NCI-H226 (cell line): ENCODE results near the gene CNTNAP2.

Experiments used
- DNase-seq: peaks from one replicate; pipeline ENCODE4 v3.0.0-alpha.2; 2015

The CNTNAP2 gene

DNA sequence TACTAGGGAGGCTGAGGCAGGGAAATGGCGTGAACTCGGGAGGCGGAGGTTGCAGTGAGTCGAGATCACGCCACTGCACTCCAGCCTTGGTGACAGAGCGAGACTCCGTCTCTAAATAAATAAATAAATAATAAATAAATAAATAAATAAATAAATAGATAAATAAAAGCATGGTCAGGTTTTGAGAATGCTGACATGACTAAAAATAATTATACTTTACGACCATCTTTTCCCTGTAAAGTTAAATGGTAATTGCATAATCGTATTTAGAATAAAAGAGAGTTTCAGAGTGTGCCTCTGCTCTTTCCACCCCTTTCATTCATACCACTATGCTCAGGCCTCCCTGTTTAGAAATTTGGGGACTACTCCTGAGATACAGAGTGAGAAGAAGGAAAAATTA, 326.5 kb downstream of the CNTNAP2 start:
- no peak for DNase-seq

DNA sequence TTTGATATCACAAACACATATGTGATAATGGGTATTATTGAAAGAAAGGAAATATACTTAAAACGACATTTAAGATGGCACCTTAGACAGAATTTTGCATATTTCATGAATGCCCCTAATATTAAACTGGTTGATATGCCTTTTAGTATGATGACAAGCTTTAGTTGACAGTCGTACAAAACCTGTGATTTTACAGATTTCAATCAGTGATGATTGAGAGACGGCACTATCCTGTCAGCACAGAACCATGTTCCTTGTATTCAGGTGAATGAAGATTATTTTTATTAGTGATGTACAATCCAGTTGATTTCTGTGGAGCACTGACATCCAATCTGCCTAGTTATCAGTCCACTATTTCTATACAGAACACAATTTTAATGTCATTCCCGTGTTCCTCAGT, 333.0 kb downstream of the CNTNAP2 start:
- no peak for DNase-seq

DNA sequence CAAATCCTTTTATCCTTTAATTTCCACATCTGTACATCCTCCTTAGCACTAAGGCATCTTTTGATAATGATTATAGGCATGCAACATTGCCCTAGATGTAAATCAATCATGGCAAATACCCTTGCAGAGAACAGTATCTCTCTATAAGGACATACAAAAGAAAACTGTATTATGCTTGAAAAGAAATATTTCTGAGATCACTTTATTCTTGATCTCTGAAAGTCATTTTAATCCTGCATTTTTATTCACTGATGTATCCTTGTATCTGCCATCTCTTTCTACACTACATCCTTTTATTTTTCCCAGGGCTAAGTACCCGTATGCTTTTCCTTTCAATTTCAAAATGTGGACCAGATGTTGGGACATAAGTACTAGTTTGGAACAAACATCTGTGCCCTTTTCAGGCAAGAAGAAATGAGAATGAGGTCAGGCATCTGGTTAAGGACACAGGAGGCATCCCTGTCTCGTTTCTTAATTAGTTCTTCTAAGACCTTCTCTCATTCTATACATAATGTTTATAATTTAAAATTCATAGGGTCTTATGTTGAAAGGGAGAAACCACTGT, 338.6 kb downstream of the CNTNAP2 start:
- DNase-seq, result no peak

DNA sequence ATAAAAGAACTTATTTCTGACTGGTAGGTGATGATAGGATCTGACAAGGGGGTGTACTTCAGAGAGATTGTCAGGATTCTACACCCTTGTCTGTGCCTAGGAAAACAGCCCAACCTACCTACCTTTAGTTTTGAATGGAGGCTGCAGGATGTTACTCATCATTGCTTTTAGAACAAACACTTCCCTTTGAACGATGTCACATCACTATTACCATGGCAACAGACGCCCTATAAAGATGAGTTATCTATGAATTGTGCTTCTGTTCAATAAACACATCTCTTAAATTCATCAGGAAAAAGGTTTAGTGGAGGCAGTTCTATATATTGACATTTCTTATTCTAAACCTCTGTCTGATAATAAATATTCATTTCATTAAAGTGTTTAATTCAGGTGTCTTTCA, 362.4 kb downstream of the CNTNAP2 start:
- DNase-seq, result no peak

DNA sequence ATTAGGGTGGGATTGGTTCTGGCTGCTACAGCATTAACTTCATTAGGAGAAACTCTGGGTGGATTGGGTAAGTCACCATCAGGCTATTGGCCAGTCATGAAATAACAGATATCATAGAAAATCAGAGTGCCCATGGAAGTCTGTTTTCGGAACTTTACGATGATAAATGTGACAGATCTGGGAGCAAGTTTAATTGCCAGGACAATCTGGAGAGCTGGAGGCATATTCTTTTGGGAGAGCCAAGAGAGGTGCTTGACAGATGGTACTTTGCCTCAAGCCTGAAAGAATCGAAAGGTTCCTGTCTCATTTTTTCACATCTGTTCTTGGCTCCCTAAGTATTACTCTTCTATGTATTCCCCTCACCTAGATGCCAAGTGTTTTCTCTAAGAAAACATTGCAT, 369.9 kb downstream of the CNTNAP2 start:
- no peak for DNase-seq

DNA sequence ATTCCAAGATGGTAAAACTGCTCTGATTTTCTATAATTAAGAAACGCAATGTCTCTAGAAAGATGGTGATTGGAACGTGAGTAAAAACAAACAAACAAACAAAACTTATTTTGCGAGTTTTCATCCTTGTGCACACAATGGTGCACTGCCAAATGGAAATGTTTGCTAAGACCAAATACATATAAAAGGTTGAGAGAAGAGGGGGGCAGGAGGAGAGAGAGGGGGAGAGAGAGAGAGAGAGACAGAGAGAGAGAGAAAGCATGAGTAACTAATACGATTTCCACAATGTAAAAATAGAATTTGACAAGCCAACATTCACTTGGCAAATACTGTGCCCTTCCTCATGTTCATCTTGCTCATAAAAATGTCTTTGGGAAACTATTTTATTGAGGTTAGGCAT, 375.4 kb downstream of the CNTNAP2 start:
- DNase-seq, result no peak

DNA sequence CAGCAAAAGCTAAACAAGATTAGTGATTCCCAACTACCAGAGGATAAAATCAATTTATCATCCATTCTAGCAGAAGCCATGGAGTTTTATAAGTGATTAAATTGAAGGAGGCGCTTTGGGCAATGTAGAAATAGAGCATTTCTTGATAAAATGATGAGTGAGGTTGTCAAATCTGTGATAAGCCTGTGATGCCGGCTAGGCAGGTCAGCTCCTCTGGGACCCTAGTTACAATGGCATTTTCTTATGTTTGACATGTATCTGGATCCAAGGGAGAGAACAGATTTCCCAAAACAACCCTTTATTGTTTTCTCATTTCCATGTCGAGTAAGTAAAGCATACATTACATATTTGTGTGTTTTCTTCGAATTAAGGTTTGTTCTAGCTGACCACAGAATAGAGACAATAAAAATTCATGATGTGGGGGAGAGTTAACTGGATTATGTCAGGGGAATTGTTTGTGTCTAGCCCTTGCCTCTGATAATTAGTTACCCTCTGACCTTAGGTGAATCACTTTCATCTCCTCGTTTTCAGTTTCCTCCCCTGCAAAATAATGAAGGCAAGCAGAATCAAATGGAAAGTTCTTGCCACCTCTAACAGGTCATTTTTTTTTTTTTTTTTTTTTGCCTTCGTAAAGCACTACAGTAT, 378.5 kb downstream of the CNTNAP2 start:
- no peak for DNase-seq

DNA sequence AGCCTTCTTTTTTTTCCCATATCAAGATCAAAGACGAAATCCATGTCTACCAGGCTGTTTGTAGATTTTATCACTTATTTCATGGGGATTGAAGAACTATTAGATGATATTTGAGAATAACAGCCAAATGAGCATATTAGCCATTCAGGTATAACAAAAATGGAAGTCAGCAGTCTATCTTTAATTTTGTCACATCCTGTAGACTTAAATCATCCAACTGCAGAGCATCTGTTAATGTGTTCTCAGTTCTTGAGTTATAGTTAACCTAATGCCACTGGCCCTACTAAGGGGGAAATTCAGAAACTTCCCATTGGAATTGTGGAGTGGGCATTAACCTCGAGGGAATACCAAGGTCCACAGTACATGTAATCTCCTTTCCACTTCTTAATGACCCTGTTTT, 380.1 kb downstream of the CNTNAP2 start:
- DNase-seq, result no peak

DNA sequence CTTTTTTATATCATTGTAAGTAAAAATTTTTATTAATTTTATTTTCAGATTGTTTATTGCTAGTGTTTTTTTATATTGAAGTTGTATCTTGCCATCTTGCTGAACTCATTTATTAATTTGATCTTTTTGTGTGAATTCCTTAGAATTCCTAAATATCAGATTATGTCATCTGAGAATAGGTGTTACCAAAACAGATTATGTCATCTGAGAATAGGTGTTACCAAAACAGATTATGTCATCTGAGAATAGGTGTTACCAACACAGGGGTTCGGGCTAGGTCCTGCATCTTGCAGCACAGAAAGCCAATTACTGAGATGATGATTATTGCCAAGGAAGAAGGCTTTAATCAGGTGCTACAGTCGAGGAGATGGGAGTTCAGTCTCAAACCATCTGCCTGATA, 383.4 kb downstream of the CNTNAP2 start:
- DNase-seq, result no peak

DNA sequence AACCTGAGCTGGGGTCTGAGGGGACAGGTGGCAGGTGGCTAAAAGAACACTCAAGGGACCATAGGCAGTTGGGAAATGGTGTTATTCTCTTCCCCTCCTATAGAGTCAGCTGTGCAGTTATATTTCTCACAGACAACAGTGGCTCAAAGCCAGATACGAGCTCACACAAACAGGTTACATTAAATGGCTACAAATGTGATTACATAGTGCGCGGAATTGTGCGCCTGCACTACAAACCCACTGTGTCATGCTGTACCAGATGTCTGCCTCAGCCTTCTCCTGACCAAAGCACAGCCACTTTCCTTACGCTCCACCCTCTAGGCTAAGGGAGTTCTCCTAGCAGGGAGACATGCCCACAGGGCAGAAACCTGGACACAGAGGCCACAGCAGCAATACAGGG, 387.2 kb downstream of the CNTNAP2 start:
- no peak for DNase-seq

DNA sequence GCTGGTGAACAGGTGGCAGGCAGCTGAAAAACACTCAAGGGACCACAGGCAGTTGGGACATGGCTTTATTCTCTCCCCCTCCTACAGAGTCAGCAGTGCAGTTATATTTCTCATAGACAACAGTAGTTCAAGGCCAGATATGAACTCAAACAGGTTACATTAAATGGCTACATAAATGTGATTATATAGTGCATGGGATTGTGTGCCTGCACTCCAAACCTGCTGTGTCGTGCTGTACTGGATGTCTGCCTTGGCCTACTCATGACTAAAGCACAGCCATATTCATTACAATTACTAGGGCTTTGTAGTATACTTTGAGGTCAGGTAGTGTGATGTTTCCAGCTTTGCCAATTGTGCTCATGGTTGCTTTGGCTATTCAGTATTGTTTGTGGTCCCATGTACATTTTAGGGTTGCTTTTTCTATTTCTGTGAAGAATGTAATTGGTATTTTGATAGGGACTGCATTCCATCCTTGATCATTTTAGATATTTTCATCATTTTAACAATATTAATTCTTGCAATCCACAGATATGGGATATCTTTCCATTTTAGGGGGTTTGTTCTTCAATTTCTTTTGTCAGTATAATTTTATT, 393.6 kb downstream of the CNTNAP2 start:
- no peak for DNase-seq

DNA sequence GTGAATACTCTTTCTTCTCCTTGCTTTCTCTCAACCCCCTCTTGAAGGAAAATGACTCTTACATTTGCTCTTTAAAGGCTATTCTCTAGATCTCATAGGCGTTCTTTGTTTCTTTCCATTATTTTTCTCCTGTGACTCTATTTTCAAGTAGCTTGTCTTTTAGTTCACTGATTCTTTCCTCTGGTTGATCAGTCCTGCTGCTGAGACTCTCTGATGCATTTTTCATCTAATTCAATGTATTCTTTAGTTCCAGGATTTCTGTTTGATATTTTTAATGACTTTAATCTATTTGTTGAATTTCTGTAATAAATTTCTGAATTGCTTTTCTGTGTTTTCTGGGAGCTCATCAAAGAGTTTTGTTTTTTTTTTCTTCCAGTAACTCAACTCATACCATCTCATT, 397.7 kb downstream of the CNTNAP2 start:
- no peak for DNase-seq

DNA sequence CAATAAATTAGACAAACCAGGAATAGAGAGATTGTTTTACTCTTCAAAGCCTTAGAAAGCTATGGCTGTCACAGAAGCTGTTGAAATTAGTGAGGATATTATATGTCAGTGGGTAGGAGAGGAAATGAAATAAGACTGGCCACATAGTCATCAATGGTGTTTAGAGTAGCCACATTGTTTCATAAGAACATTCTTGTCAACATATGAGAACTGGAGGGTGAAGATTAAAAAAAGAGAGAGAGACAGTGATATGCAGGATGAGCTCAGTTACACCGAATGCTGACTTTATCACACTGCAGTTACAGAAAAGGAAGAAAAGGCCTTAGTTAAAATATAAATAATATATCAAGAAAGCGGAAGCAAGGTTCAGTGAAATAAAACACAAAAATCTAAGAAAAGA, 412.0 kb downstream of the CNTNAP2 start:
- no peak for DNase-seq

DNA sequence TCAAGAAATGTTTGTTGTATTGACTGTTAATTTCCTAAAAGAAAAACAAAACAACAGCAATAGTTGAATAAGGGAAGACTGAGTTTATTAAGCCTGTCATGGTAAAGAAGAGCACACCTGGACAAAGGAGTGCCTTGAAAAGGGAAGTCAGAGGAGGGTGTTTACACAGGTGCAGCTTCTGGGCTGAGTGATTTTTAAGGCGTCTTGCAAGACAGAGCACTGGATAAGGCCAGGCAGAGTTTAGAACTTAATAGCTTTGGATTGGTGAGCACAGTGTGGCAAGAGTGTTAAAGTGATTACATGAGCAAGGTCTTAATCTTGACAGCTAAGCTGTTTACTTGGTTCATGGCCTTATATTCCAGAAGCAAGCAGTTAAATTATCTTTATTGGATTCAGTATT, 423.2 kb downstream of the CNTNAP2 start:
- no peak for DNase-seq

DNA sequence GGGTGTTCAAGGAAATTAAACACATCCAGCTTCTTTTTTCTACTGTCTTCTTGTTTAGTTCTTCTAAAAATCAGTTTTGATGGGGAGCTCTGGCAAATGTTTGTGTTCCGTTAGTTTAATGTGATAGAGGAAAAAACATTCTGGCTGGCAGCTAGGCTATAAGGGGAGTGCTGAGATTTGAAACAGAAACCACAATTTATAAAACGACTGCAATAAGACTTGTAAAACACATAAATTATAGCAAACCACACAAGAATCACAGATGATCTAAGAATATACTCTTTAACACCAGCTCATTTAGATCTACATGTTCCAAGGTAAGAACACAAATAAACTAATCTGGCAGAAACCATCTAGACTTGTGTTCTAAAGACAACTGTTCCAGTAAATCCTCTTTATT, 425.5 kb downstream of the CNTNAP2 start:
- no peak for DNase-seq

DNA sequence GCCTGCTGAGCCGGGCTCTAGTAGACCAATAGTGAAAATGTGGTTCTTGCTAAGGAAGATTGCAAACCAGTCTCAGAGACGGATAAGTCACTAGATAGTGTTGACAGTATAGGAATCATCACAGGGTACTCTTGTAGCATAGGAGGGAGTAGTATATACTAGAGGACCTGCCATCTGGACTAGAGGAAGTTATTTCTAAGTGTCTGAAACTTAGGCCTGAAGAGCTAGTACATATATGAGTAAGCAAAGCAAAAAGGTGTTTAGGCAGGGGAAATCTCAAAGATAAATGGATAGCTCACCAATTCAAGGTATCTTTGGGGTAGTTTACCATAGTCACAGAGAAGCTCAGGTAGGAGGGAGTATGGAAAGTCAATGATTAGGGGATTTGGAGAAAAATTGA, 428.1 kb downstream of the CNTNAP2 start:
- no peak for DNase-seq

DNA sequence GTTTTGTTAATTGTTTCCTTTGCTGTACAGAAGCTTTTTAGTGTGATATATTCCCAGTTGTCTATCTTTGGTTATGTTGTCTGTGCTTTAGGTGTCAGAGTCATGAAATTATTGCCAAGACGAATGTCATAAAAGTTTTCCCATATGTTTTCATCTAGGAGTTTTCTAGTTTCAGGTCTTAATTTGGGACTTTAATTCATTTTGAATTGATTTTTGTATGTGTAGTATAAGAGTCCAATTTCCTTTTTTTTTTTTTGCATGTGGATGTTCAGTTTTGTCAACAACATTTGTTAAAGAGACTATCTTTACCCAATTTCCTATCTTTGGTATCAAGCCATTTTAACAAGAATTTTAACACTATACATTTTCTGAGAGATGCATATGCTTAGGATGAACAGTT, 432.2 kb downstream of the CNTNAP2 start:
- no peak for DNase-seq

DNA sequence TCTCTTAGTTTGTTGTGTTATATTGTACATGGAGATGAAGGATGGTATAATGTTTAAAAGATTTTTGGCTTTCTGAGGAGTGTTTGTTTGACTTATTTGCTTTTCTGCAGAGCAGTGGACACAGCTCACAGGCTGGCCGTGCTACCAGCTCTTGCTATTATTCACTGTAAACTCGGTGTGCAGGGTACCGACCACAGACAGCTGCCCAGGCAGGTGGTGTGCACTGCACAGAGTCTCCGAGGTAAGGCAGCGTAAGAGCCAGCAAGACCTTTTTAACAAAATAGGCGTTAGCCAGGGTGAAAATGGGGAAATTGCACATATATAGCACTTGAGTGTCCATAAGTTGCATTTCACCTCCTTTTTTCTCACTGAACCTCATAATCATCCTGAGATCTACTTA, 438.0 kb downstream of the CNTNAP2 start:
- DNase-seq, result no peak

DNA sequence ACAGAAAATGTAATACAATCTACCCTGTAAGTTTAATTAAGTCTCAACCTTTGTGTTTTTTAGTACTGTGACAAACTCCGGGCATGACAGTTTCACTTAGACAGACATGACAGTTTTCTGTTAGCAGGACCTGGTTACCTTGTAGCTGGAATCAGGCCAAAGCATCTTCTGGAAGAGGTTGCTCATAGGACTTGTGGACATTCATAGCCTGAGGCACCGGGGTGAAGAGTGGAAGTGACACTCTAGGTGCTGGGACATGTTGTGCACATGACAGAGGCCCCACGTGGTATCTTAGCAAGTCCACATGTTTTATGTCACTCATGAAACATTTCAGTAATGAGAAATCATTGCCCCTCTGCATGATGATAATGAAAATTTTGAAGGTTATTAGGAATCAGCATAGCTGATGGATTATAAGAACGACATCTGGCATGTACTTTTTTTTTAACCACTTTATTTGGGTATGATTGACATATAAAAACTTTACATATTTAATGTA, 441.4 kb downstream of the CNTNAP2 start:
- DNase-seq, result no peak

DNA sequence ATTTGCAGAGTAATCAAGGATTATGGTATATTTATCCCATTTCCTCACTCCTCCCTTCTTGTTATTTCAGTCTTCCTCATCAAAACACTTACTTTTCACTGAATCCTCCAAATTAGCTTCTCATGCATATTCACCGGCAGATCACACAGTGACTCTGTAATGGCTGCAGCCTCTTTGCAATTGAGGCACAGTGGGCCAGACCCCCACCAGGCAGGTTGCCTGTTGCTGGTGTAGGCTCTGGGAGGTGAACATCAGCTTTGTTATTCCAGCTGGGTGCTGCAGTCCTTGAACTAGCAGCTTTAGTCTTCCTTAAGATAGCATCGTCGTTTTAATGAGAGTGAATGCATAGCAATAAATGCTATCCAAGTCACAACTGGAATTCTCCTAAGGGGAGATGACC, 449.3 kb downstream of the CNTNAP2 start:
- DNase-seq, result no peak

DNA sequence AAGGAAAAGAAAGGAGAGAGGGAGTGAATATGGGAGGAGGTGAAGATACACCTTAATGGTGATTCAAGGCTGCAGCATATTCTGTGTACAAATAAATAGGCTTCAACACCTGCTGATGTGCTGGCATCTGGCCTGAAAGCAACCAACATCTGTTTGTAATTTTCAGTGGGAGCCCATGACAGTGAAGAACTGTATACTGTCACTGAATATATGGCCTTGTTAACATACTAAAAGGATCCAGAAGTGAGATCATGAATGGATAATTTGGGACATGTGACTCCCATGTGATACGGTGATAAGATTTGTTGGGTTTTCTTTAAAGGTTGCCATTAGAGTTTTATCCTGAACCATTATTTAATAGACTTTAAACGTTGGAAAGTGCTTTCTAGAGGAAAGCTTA, 459.3 kb downstream of the CNTNAP2 start:
- no peak for DNase-seq

DNA sequence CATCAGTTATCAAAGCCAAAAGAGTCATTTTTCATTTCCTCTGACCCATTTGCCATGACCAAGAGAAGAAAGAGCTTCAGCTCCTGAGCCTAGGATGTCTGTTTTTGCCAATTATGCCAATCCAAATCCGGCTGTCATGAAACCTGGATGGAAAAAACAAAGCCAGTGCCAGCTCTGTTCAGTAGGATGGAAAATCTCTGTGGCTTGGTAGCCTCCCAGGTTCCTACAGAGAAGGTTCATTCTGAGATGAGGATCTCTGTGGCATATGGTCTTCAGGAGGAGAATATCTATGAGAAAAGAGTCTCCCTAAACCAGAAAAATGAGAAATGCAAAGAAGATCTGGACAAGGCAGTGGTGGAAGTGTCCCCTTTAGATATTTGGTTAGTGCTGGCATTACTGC, 475.4 kb downstream of the CNTNAP2 start:
- DNase-seq, result no peak

DNA sequence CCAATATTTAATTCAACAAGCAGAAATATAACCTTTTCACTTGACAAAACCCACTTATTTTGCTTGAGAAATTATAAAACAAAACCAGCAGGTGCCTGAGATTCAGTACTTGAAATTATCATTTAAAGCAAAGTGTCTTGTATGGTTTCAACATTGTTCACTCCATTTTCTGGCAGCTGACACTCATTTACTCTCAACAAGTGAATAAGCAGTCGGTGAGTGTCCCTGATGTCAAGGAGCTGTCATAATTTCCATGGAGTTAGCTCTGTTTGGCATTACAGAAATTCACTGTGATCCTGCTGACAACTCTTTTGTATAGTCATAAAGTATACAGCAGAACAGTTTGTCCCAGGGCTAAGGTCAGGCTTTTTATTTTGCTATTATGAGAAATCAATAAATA, 490.0 kb downstream of the CNTNAP2 start:
- no peak for DNase-seq

DNA sequence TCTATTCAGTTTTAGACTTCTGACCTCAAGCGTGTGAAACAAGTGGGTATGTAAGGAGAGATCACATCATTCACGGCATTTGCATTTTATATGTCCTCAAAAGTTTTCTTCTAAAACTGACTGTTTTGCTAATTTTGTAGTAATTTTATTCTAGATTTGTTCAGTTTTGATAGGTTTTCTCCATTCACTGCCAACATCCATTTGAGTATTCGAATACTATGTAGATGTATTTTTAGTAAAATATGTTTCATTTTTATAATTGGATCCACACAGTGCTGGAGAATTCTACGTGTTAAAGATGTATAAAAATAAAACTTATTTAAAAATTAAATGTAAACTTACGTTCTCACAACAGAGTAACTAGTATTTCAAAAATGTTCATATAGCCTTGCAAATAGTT, 503.0 kb downstream of the CNTNAP2 start:
- no peak for DNase-seq

DNA sequence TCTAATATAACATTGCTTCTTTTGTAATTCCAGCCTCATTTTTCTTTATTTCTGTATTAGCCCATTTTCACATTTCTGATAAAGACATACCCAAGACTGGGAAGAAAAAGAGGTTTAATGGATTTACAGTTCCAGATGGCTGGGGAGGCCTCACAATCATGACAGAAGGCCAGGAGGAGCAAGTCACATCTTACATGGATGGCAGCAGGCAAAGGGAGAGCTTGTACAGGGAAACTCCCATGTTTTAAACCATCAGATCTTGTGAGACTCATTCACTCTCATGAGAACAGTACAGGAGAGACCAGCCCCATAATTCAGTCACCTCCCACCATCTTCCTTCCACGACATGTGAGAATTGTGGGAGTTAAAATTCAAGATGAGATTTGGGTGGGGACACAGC, 510.3 kb downstream of the CNTNAP2 start:
- no peak for DNase-seq
